H9 (cell line): ENCODE measurements around the gene HOXC10. TPM values are rescaled to one million over a fixed set of nuclear protein-coding genes. Genes with fewer than 3 reads are reported as not detected.

Source experiments
- DNase-seq: peaks from one replicate; pipeline ENCODE4 v3.0.0-alpha.2; 2017
- H2AFZ ChIP-seq: one replicate; pipeline ENCODE4 v1.6.1; 2013; ENCODE audit warnings: mild to moderate bottlenecking, low read length, control low read depth, moderate library complexity
- H2AK5ac ChIP-seq: 2 replicates; pipeline ENCODE4 v1.6.1; 2013; ENCODE audit warnings: low read length, control low read depth, mixed read lengths; ENCODE audit not compliant: insufficient read length
- H2BK120ac ChIP-seq: one replicate; pipeline ENCODE4 v1.6.1; 2013; ENCODE audit warnings: low read depth, mild to moderate bottlenecking, low read length, control low read depth, inconsistent platforms; ENCODE audit not compliant: poor library complexity, severe bottlenecking
- H2BK12ac ChIP-seq: 2 replicates; pipeline ENCODE4 v1.6.1; 2013; ENCODE audit warnings: low read length, control low read depth, mixed read lengths, low read depth; ENCODE audit not compliant: insufficient read length
- H2BK15ac ChIP-seq: 2 replicates; pipeline ENCODE4 v1.6.1; 2013; ENCODE audit warnings: low read depth, low read length, control low read depth
- H2BK20ac ChIP-seq: one replicate; pipeline ENCODE4 v1.6.1; 2013; ENCODE audit warnings: low read depth, mild to moderate bottlenecking, low read length, control low read depth, inconsistent platforms; ENCODE audit not compliant: poor library complexity, severe bottlenecking
- H2BK5ac ChIP-seq: 2 replicates; pipeline ENCODE4 v1.6.1; 2013; ENCODE audit warnings: low read length, control low read depth, mixed read lengths; ENCODE audit not compliant: insufficient read length
- H3K14ac ChIP-seq: 2 replicates; pipeline ENCODE4 v1.6.1; 2013; ENCODE audit warnings: low read length, control low read depth; ENCODE audit not compliant: insufficient read depth
- H3K18ac ChIP-seq: 2 replicates; pipeline ENCODE4 v1.6.1; 2013; ENCODE audit warnings: low read depth, mild to moderate bottlenecking, mixed read lengths, low read length, control low read depth; ENCODE audit not compliant: insufficient read length
- H3K23ac ChIP-seq: 2 replicates; pipeline ENCODE4 v1.6.1; 2013; ENCODE audit warnings: low read length, control low read depth, mixed read lengths, low read depth; ENCODE audit not compliant: insufficient read length
- H3K23me2 ChIP-seq: 2 replicates; pipeline ENCODE4 v1.6.1; 2013; ENCODE audit warnings: low read depth, mild to moderate bottlenecking, mixed read lengths, low read length, control low read depth; ENCODE audit not compliant: insufficient read length, poor library complexity, severe bottlenecking
- H3K27ac ChIP-seq: 2 replicates; pipeline ENCODE4 v1.5.1; 2013; ENCODE audit warnings: low read length, control low read depth, mixed read lengths, low read depth; ENCODE audit not compliant: insufficient read length
- H3K27me3 ChIP-seq: 2 replicates; pipeline ENCODE4 v1.6.1; 2013; ENCODE audit warnings: low read length, control low read depth, inconsistent platforms; ENCODE audit not compliant: insufficient read depth
- H3K4ac ChIP-seq: 2 replicates; pipeline ENCODE4 v1.6.1; 2013; ENCODE audit warnings: low read depth, mild to moderate bottlenecking, control low read depth, inconsistent platforms, low read length, moderate library complexity
- H3K4me1 ChIP-seq: 2 replicates; pipeline ENCODE4 v1.6.1; 2013; ENCODE audit warnings: low read length, control low read depth, inconsistent platforms; ENCODE audit not compliant: insufficient read depth
- H3K4me2 ChIP-seq: 2 replicates; pipeline ENCODE4 v1.6.1; 2013; ENCODE audit warnings: low read length, control low read depth, mixed read lengths; ENCODE audit not compliant: insufficient read length, insufficient read depth
- H3K56ac ChIP-seq: 2 replicates; pipeline ENCODE4 v1.6.1; 2013; ENCODE audit warnings: low read depth, mild to moderate bottlenecking, mixed read lengths, low read length, control low read depth; ENCODE audit not compliant: insufficient read length
- H3K79me1 ChIP-seq: 2 replicates; pipeline ENCODE4 v1.6.1; 2013; ENCODE audit warnings: low read depth, mild to moderate bottlenecking, moderate library complexity, low read length, control low read depth, inconsistent platforms; ENCODE audit not compliant: insufficient read depth, poor library complexity, severe bottlenecking
- H3K79me2 ChIP-seq: 2 replicates; pipeline ENCODE4 v1.6.1; 2013; ENCODE audit warnings: low read length, control low read depth, inconsistent platforms; ENCODE audit not compliant: insufficient read depth
- H3K9ac ChIP-seq: 2 replicates; pipeline ENCODE4 v1.6.1; 2013; ENCODE audit warnings: low read length, control low read depth, mixed read lengths; ENCODE audit not compliant: insufficient read length; ENCODE audit errors: extremely low read depth
- H3K9me3 ChIP-seq: one replicate; pipeline ENCODE4 v1.6.1; 2013; ENCODE audit warnings: low read depth, low read length, inconsistent platforms; ENCODE audit not compliant: control insufficient read depth
- H3T11ph ChIP-seq: one replicate; pipeline ENCODE4 v1.6.1; 2013; ENCODE audit warnings: mild to moderate bottlenecking, low read length, control low read depth, inconsistent platforms
- H4K20me1 ChIP-seq: one replicate; pipeline ENCODE4 v1.6.1; 2013; ENCODE audit not compliant: control insufficient read depth, insufficient read length, insufficient read depth
- H4K5ac ChIP-seq: 2 replicates; pipeline ENCODE4 v1.6.1; 2013; ENCODE audit warnings: low read depth, mild to moderate bottlenecking, mixed read lengths, low read length, control low read depth; ENCODE audit not compliant: insufficient read length
- H4K8ac ChIP-seq: replicated peaks from 2 replicates; pipeline ENCODE4 v1.6.1; 2013; ENCODE audit warnings: low read length, control low read depth, mixed read lengths, low read depth; ENCODE audit not compliant: insufficient read length
- H4K91ac ChIP-seq: 2 replicates; pipeline ENCODE4 v1.6.1; 2013; ENCODE audit warnings: low read depth, mild to moderate bottlenecking, moderate library complexity, mixed read lengths, low read length, control low read depth; ENCODE audit not compliant: insufficient read length
- H3K27ac Mint-ChIP-seq, 3 experiments: 2 replicates in 2 of 3; 3 replicates in 1 of 3; pipeline ENCODE4 v1.8.0; 2020 to 2021; ENCODE audit warnings: mixed read lengths in 3 of 3, mild to moderate bottlenecking in 1 of 3, moderate library complexity in 1 of 3
- H3K27me3 Mint-ChIP-seq: 2 replicates; pipeline ENCODE4 v1.8.0; 2021; ENCODE audit warnings: low read depth, mild to moderate bottlenecking, moderate library complexity, mixed read lengths
- H3K36me3 Mint-ChIP-seq, 3 experiments: 2 replicates in 2 of 3; 3 replicates in 1 of 3; pipeline ENCODE4 v1.8.0; 2020 to 2021; ENCODE audit warnings: low read depth in 3 of 3, mixed read lengths in 3 of 3; ENCODE audit not compliant: insufficient read depth in 1 of 3
- H3K4me1 Mint-ChIP-seq, 2 experiments: 2 replicates each; pipeline ENCODE4 v1.8.0; 2020; ENCODE audit warnings: mixed read lengths in 2 of 2
- H3K4me3 Mint-ChIP-seq, 2 experiments: 2 replicates in 1 of 2; 3 replicates in 1 of 2; pipeline ENCODE4 v1.8.0; 2020 to 2021; ENCODE audit warnings: mild to moderate bottlenecking in 2 of 2, mixed read lengths in 2 of 2, moderate library complexity in 1 of 2
- H3K9me3 Mint-ChIP-seq, 2 experiments: 2 replicates in 1 of 2; 3 replicates in 1 of 2; pipeline ENCODE4 v1.8.0; 2020; ENCODE audit warnings: mild to moderate bottlenecking in 2 of 2, mixed read lengths in 2 of 2, moderate library complexity in 1 of 2
- CTCF ChIP-seq: fragments of 200-600 bp; sonication (generic); conservative IDR thresholded peaks from 3 replicates; pipeline ENCODE4 v1.8.0; 2021; ENCODE audit warnings: antibody characterized with exemption, mild to moderate bottlenecking
- WGBS: extraction: QIAGEN DNeasy Blood & Tissue Kit; methylation state at CpG from one replicate; pipeline ENCODE4 v1.1.7; 2013; ENCODE audit warnings: missing lambda C conversion rate, low lambda C conversion rate, mixed read lengths; ENCODE audit not compliant: insufficient read length; ENCODE audit errors: extremely low coverage; 5-methylcytosine and 5-hydroxymethylcytosine counted together
- total RNA-seq: library from RNA; stranded (reverse); gene quantifications from 2 replicates; pipeline ENCODE4 v1.2.1, GENCODE V29; 2021

HOXC10 gene
- total RNA-seq, 1 experiment from 2014 or later = not detected

- Histone ChIP-seq H3K14ac (no peak overlapping the region), H3K79me1 (no peaks in the 10 kb centered on the region), H3K23me2 (no peaks in the 10 kb centered on the region), H3K56ac (no peak overlapping the region), H4K91ac (no peak overlapping the region), H3K4me2 (no peak overlapping the region), H3T11ph (no peak overlapping the region), H3K9me3 (no peaks in the 10 kb centered on the region), H3K18ac (no peak overlapping the region), H3K79me2 (no peaks in the 10 kb centered on the region), H2BK12ac (no peak overlapping the region), H3K4ac (no peak overlapping the region), H2BK120ac (no peak overlapping the region), H2AK5ac (no peak overlapping the region), H3K9ac (no peak overlapping the region), H3K27ac (no peak overlapping the region), H2AFZ (no peak overlapping the region), H4K8ac (no peak overlapping the region), H4K20me1 (no peaks in the 10 kb centered on the region), H2BK20ac (no peak overlapping the region), H3K27me3 (peaks cover 94% of the 10 kb centered on the region), H2BK15ac (no peak overlapping the region), H4K5ac (no peak overlapping the region), H3K4me1 (no peaks in the 10 kb centered on the region), H3K23ac (no peak overlapping the region), H2BK5ac (no peak overlapping the region)
- H3K36me3 Mint-ChIP-seq = no peaks in the 10 kb centered on the region
- whole genome bisulfite sequencing = no CpG with 5 or more reads among the region's 2 CpGs
- peaks cover 2 to 8% of the 10 kb centered on the region in 2 experiments; a peak in 2 of 5 replicates for H3K9me3 Mint-ChIP-seq
- no peak overlapping the region for H3K4me3 Mint-ChIP-seq
- no peak for TF ChIP-seq CTCF
- H3K27me3 Mint-ChIP-seq = peaks cover 100% of the 10 kb centered on the region
- H3K4me1 Mint-ChIP-seq = peaks cover 7 to 35% of the 10 kb centered on the region in 2 experiments
- no peak overlapping the region for H3K27ac Mint-ChIP-seq
- no peak for DNase-seq
Measured at GRCh38 chr12:54007538-54008259, 22.8 kb downstream of the HOXC10 start.
